ENCODE results near the gene SETBP1.

GRCh38 chr18:44862112-44862511 lies 181.4 kb downstream of the SETBP1 start:
- no peak for TF ChIP-seq SMAD9 (CRISPR knock-in tag; IDR thresholded peaks at IDR 0.05)
- TF ChIP-seq PRDM4 (CRISPR knock-in tag; IDR thresholded peaks at IDR 0.05; ENCODE audit: borderline replicate concordance): no peak
- no peak for TF ChIP-seq HNRNPH1 (optimal IDR thresholded peaks at IDR 0.05; ENCODE audit: low read depth, low read length)
- TF ChIP-seq TOE1 (CRISPR knock-in tag; IDR thresholded peaks at IDR 0.05): no peak
- no peak for TF ChIP-seq NFATC3 (CRISPR knock-in tag; IDR thresholded peaks at IDR 0.05)
- TF ChIP-seq RFXANK (CRISPR knock-in tag; IDR thresholded peaks at IDR 0.05): no peak
- TF ChIP-seq POLR2A (IDR thresholded peaks at IDR 0.05; ENCODE audit: insufficient read depth in 1 of 2, low read depth in 2 of 2, low read length in 2 of 2): no peak
